Epithelial cell of esophagus (primary cell): ENCODE data around the gene SLC6A18.

ENCODE experiments used
- DNase-seq: peaks from one replicate; pipeline ENCODE4 v3.0.0; 2010; ENCODE audit warnings: low read depth
- H3K4me3 ChIP-seq: 2 replicates; pipeline ENCODE4 v1.5.1; 2011; ENCODE audit warnings: mild to moderate bottlenecking, low read length, control low read depth
- TF ChIP-seq, protein P1 (sequence below): IDR thresholded peaks from 2 replicates; pipeline ENCODE4 v1.5.1; 2011; ENCODE audit warnings: low read depth, mild to moderate bottlenecking, low read length, control low read depth, inconsistent platforms; ENCODE audit not compliant: insufficient read depth; ENCODE audit errors: missing control alignments

The SLC6A18 gene

DNA sequence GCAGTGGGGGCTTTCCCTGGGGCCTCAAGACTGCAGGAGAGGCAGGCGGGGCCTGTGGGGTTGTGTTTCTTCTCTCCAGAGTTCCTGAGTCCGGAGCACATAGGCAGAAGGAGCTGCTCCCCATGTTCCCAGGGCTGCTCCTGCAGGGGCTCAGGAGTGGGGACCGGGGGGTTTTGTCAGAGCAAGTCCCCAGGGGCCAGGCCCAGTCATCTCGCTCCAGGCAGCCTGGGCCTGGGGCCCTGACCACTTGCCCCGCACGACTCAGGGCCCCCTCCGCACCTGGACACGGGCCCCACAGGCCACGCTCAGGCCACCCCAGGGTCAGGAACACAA is 45.8 kb upstream of the SLC6A18 start:
- no peak overlapping the region for H3K4me3 ChIP-seq
- TF ChIP-seq, protein P1, sequence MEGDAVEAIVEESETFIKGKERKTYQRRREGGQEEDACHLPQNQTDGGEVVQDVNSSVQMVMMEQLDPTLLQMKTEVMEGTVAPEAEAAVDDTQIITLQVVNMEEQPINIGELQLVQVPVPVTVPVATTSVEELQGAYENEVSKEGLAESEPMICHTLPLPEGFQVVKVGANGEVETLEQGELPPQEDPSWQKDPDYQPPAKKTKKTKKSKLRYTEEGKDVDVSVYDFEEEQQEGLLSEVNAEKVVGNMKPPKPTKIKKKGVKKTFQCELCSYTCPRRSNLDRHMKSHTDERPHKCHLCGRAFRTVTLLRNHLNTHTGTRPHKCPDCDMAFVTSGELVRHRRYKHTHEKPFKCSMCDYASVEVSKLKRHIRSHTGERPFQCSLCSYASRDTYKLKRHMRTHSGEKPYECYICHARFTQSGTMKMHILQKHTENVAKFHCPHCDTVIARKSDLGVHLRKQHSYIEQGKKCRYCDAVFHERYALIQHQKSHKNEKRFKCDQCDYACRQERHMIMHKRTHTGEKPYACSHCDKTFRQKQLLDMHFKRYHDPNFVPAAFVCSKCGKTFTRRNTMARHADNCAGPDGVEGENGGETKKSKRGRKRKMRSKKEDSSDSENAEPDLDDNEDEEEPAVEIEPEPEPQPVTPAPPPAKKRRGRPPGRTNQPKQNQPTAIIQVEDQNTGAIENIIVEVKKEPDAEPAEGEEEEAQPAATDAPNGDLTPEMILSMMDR, result no peak
- no peak for DNase-seq

DNA sequence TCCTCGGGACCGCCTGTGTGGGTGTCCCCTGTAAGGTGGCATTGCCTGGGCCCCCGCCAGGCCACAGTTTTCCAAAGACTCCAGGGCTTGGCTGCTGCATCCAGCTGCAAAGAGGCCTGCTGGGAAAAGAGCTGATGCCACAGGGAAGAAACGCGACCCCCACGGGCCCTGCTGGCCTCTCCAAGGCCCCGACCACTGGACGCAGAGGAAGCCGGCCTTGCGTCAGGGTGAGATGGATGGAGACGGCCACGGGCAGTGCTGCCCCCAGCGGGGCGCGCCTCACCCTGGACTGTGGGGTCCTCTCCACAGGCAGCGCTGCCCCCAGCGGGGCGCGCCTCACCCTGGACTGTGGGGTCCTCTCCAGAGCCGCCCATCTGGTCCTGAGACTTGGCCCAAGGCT is 45.1 kb upstream of the SLC6A18 start:
- no peak for DNase-seq
- no peak overlapping the region for H3K4me3 ChIP-seq
- TF ChIP-seq, protein P1, result no peak

DNA sequence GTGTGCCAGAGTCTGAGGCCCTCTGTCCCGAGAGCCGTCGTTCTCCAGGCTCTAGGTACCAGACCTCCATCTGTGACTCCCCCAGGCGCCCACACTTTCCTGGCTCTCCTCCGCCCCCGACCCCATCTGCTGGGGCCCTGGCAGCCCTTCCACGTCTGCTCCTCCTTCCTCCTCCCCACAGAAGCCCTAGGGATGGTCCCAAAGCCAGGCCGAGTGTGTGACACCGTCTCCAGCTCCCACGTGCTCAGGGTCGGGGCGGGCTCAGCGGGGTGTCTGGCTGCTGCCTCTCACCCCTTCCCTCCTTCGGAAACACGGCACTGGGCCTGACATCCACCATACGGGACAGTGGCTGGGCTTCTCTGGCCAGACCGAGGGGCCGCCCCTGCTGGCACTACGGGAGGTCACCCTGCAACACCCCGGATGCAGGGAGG is 44.3 kb upstream of the SLC6A18 start:
- TF ChIP-seq, protein P1, result no peak
- no peak for DNase-seq
- H3K4me3 ChIP-seq, result no peak overlapping the region

DNA sequence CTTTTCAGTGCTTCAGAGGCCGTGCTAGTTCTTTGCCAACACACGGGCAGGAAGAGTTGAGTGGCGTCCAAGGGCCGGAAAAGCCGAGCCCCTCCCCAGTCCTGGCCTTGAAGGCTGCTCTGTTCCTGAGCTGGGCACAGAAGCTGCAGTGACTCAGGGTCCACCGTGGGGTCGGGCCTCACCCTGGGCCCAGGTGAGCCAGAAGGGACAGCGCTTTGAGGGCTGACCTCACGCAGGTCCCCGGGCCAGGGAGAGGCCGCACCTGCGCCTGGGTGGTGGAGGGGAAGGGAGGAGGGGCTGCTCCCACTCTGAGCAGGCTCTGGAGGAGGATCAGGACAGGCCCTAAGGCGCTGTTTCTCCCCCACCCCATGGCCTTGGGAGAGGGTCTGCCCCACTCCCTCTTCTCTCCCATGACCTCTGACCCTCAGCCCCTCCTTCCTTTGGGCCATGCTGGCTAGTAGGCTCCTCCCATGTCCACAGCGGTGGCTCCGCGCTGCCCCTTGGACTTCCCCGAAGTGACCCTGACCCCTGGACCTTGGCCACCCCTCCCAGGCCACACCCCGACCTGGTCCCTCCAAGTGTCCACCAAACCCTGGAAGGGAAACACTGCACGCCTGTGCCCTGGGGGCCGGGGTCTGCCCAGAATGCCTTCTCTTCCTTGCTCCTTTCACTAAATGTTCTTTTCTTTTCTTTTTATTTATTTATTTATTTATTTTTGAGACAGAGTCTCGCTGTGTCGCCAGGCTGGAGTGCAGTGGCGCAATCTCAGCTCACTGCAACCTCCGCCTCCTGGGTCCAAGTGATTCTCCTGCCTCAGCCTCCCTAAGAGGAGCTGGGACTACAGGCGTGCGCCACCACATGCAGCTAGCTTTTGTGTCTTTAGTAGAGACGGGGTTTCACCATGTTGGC is 43.5 kb upstream of the SLC6A18 start:
- H3K4me3 ChIP-seq, result no peak overlapping the region
- TF ChIP-seq, protein P1, result no peak
- no peak for DNase-seq

DNA sequence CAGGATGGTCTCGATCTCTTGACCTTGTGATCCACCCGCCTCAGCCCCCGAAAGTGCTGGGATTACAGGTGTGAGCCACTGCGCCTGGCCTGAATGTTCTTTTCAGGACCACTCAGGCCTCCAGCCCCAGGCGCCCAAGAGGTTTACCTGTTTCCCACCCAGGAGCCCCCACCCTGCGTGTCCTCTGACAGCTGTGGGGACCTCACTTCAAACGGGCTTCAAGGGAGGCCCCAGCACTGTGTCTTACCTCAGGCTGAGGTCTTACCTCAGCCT is 42.9 kb upstream of the SLC6A18 start:
- H3K4me3 ChIP-seq, result no peak overlapping the region
- TF ChIP-seq, protein P1, result no peak
- DNase-seq, result no peak

DNA sequence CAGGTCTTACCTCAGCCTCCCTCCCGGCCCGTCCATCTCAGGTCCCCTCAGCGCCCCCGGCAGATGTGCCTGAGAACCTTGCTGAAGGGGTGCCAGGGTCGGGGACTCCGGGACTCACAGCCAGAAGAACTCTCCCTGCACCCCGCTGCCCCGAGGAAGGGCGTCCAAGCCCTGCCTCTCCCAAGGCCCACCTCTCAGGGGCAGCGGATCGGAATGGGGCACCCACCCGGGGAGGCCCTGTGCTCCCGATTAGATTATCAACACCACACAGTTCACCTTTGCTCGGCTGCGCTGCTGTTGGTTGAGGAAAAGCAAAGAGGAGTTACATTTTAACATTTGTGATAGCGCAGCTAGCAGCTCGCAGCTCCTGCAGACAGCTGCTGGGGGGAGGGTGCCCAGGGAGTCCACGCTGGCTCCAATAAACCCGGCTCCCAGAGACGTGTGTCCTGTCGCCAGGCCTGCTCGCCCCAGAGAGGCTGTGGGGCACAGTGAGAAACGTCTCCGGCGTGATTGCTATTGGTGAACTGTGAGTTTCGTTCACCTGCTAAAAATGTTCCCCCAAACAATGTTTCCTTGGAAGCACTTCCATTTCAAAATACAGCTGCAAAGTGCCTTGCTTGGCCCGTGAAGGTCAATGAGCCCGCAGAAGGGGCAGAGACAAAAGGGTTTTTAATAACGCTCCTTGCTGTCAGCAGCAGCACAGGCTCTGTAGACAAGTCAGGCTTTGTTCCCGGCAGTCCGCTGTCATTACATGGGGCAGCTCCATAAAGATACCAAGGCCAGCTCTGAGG is 42.4 kb upstream of the SLC6A18 start:
- TF ChIP-seq, protein P1, result no peak
- no peak for DNase-seq

More for the DNA sequence above, 42.4 kb upstream of the SLC6A18 start:
- H3K4me3 ChIP-seq, result no peak overlapping the region
